H9 (cell line): ENCODE results near the gene ACAP2. TPM values are rescaled to one million over a fixed set of nuclear protein-coding genes. Genes with fewer than 3 reads are reported as not detected.

ENCODE experiments used
- DNase-seq: peaks from one replicate; pipeline ENCODE4 v3.0.0-alpha.2; 2017
- H2AFZ ChIP-seq: one replicate; pipeline ENCODE4 v1.6.1; 2013; ENCODE audit warnings: mild to moderate bottlenecking, low read length, control low read depth, moderate library complexity
- H2AK5ac ChIP-seq: 2 replicates; pipeline ENCODE4 v1.6.1; 2013; ENCODE audit warnings: low read length, control low read depth, mixed read lengths; ENCODE audit not compliant: insufficient read length
- H2BK120ac ChIP-seq: one replicate; pipeline ENCODE4 v1.6.1; 2013; ENCODE audit warnings: low read depth, mild to moderate bottlenecking, low read length, control low read depth, inconsistent platforms; ENCODE audit not compliant: poor library complexity, severe bottlenecking
- H2BK12ac ChIP-seq: 2 replicates; pipeline ENCODE4 v1.6.1; 2013; ENCODE audit warnings: low read length, control low read depth, mixed read lengths, low read depth; ENCODE audit not compliant: insufficient read length
- H2BK15ac ChIP-seq: 2 replicates; pipeline ENCODE4 v1.6.1; 2013; ENCODE audit warnings: low read depth, low read length, control low read depth
- H2BK20ac ChIP-seq: one replicate; pipeline ENCODE4 v1.6.1; 2013; ENCODE audit warnings: low read depth, mild to moderate bottlenecking, low read length, control low read depth, inconsistent platforms; ENCODE audit not compliant: poor library complexity, severe bottlenecking
- H2BK5ac ChIP-seq: 2 replicates; pipeline ENCODE4 v1.6.1; 2013; ENCODE audit warnings: low read length, control low read depth, mixed read lengths; ENCODE audit not compliant: insufficient read length
- H3K14ac ChIP-seq: 2 replicates; pipeline ENCODE4 v1.6.1; 2013; ENCODE audit warnings: low read length, control low read depth; ENCODE audit not compliant: insufficient read depth
- H3K18ac ChIP-seq: 2 replicates; pipeline ENCODE4 v1.6.1; 2013; ENCODE audit warnings: low read depth, mild to moderate bottlenecking, mixed read lengths, low read length, control low read depth; ENCODE audit not compliant: insufficient read length
- H3K23ac ChIP-seq: 2 replicates; pipeline ENCODE4 v1.6.1; 2013; ENCODE audit warnings: low read length, control low read depth, mixed read lengths, low read depth; ENCODE audit not compliant: insufficient read length
- H3K23me2 ChIP-seq: 2 replicates; pipeline ENCODE4 v1.6.1; 2013; ENCODE audit warnings: low read depth, mild to moderate bottlenecking, mixed read lengths, low read length, control low read depth; ENCODE audit not compliant: insufficient read length, poor library complexity, severe bottlenecking
- H3K27ac ChIP-seq: 2 replicates; pipeline ENCODE4 v1.5.1; 2013; ENCODE audit warnings: low read length, control low read depth, mixed read lengths, low read depth; ENCODE audit not compliant: insufficient read length
- H3K27me3 ChIP-seq: 2 replicates; pipeline ENCODE4 v1.6.1; 2013; ENCODE audit warnings: low read length, control low read depth, inconsistent platforms; ENCODE audit not compliant: insufficient read depth
- H3K4ac ChIP-seq: 2 replicates; pipeline ENCODE4 v1.6.1; 2013; ENCODE audit warnings: low read depth, mild to moderate bottlenecking, control low read depth, inconsistent platforms, low read length, moderate library complexity
- H3K4me1 ChIP-seq: 2 replicates; pipeline ENCODE4 v1.6.1; 2013; ENCODE audit warnings: low read length, control low read depth, inconsistent platforms; ENCODE audit not compliant: insufficient read depth
- H3K4me2 ChIP-seq: 2 replicates; pipeline ENCODE4 v1.6.1; 2013; ENCODE audit warnings: low read length, control low read depth, mixed read lengths; ENCODE audit not compliant: insufficient read length, insufficient read depth
- H3K56ac ChIP-seq: 2 replicates; pipeline ENCODE4 v1.6.1; 2013; ENCODE audit warnings: low read depth, mild to moderate bottlenecking, mixed read lengths, low read length, control low read depth; ENCODE audit not compliant: insufficient read length
- H3K79me1 ChIP-seq: 2 replicates; pipeline ENCODE4 v1.6.1; 2013; ENCODE audit warnings: low read depth, mild to moderate bottlenecking, moderate library complexity, low read length, control low read depth, inconsistent platforms; ENCODE audit not compliant: insufficient read depth, poor library complexity, severe bottlenecking
- H3K79me2 ChIP-seq: 2 replicates; pipeline ENCODE4 v1.6.1; 2013; ENCODE audit warnings: low read length, control low read depth, inconsistent platforms; ENCODE audit not compliant: insufficient read depth
- H3K9ac ChIP-seq: 2 replicates; pipeline ENCODE4 v1.6.1; 2013; ENCODE audit warnings: low read length, control low read depth, mixed read lengths; ENCODE audit not compliant: insufficient read length; ENCODE audit errors: extremely low read depth
- H3K9me3 ChIP-seq: one replicate; pipeline ENCODE4 v1.6.1; 2013; ENCODE audit warnings: low read depth, low read length, inconsistent platforms; ENCODE audit not compliant: control insufficient read depth
- H3T11ph ChIP-seq: one replicate; pipeline ENCODE4 v1.6.1; 2013; ENCODE audit warnings: mild to moderate bottlenecking, low read length, control low read depth, inconsistent platforms
- H4K20me1 ChIP-seq: one replicate; pipeline ENCODE4 v1.6.1; 2013; ENCODE audit not compliant: control insufficient read depth, insufficient read length, insufficient read depth
- H4K5ac ChIP-seq: 2 replicates; pipeline ENCODE4 v1.6.1; 2013; ENCODE audit warnings: low read depth, mild to moderate bottlenecking, mixed read lengths, low read length, control low read depth; ENCODE audit not compliant: insufficient read length
- H4K8ac ChIP-seq: replicated peaks from 2 replicates; pipeline ENCODE4 v1.6.1; 2013; ENCODE audit warnings: low read length, control low read depth, mixed read lengths, low read depth; ENCODE audit not compliant: insufficient read length
- H4K91ac ChIP-seq: 2 replicates; pipeline ENCODE4 v1.6.1; 2013; ENCODE audit warnings: low read depth, mild to moderate bottlenecking, moderate library complexity, mixed read lengths, low read length, control low read depth; ENCODE audit not compliant: insufficient read length
- H3K27ac Mint-ChIP-seq, 3 experiments: 2 replicates in 2 of 3; 3 replicates in 1 of 3; pipeline ENCODE4 v1.8.0; 2020 to 2021; ENCODE audit warnings: mixed read lengths in 3 of 3, mild to moderate bottlenecking in 1 of 3, moderate library complexity in 1 of 3
- H3K27me3 Mint-ChIP-seq: 2 replicates; pipeline ENCODE4 v1.8.0; 2021; ENCODE audit warnings: low read depth, mild to moderate bottlenecking, moderate library complexity, mixed read lengths
- H3K36me3 Mint-ChIP-seq, 3 experiments: 2 replicates in 2 of 3; 3 replicates in 1 of 3; pipeline ENCODE4 v1.8.0; 2020 to 2021; ENCODE audit warnings: low read depth in 3 of 3, mixed read lengths in 3 of 3; ENCODE audit not compliant: insufficient read depth in 1 of 3
- H3K4me1 Mint-ChIP-seq, 2 experiments: 2 replicates each; pipeline ENCODE4 v1.8.0; 2020; ENCODE audit warnings: mixed read lengths in 2 of 2
- H3K4me3 Mint-ChIP-seq, 2 experiments: 2 replicates in 1 of 2; 3 replicates in 1 of 2; pipeline ENCODE4 v1.8.0; 2020 to 2021; ENCODE audit warnings: mild to moderate bottlenecking in 2 of 2, mixed read lengths in 2 of 2, moderate library complexity in 1 of 2
- H3K9me3 Mint-ChIP-seq, 2 experiments: 2 replicates in 1 of 2; 3 replicates in 1 of 2; pipeline ENCODE4 v1.8.0; 2020; ENCODE audit warnings: mild to moderate bottlenecking in 2 of 2, mixed read lengths in 2 of 2, moderate library complexity in 1 of 2
- WGBS: extraction: QIAGEN DNeasy Blood & Tissue Kit; methylation state at CpG from one replicate; pipeline ENCODE4 v1.1.7; 2013; ENCODE audit warnings: missing lambda C conversion rate, low lambda C conversion rate, mixed read lengths; ENCODE audit not compliant: insufficient read length; ENCODE audit errors: extremely low coverage; 5-methylcytosine and 5-hydroxymethylcytosine counted together
- total RNA-seq: library from RNA; stranded (reverse); gene quantifications from 2 replicates; pipeline ENCODE4 v1.2.1, GENCODE V29; 2021
- TF ChIP-seq, protein P1 (sequence below): fragments of 200-600 bp; sonication (generic); conservative IDR thresholded peaks from 3 replicates; pipeline ENCODE4 v1.8.0; 2021; ENCODE audit warnings: antibody characterized with exemption, mild to moderate bottlenecking

The ACAP2 gene
- total RNA-seq, 1 experiment from 2014 or later: 30.8 TPM

- Mint-ChIP-seq H3K9me3 (no peaks in the 10 kb centered on the region), H3K27me3 (no peaks in the 10 kb centered on the region), H3K4me1 (peaks cover 42 to 51% of the 10 kb centered on the region in 2 experiments), H3K36me3 (no peaks in the 10 kb centered on the region; a peak in 1 of 7 replicates), H3K4me3 (no peak overlapping the region; a peak in 1 of 5 replicates), H3K27ac (peak overlapping the region in 2 of 3 experiments; percentile 91 to 92; a peak in 5 of 7 replicates)
- no peaks in the 10 kb centered on the region for H3K79me1 ChIP-seq
- H3K4me2 ChIP-seq: no peak overlapping the region
- H3K9me3 ChIP-seq: no peaks in the 10 kb centered on the region
- H3K4me1 ChIP-seq: peaks cover 6% of the 10 kb centered on the region
- H2BK5ac ChIP-seq: no peak overlapping the region
- H3T11ph ChIP-seq: no peak overlapping the region
- H3K14ac ChIP-seq: no peak overlapping the region
- no peak overlapping the region for H3K9ac ChIP-seq
- no peak overlapping the region for H2AFZ ChIP-seq
- no peaks in the 10 kb centered on the region for H3K27me3 ChIP-seq
- no peak overlapping the region for H3K27ac ChIP-seq
- H2BK20ac ChIP-seq: no peak overlapping the region
- no peak overlapping the region for H2BK12ac ChIP-seq
- H3K79me2 ChIP-seq: no peaks in the 10 kb centered on the region
- no peak overlapping the region for H4K91ac ChIP-seq
- no peak overlapping the region for H2BK15ac ChIP-seq
- no peaks in the 10 kb centered on the region for H4K20me1 ChIP-seq
- WGBS: no CpG with 5 or more reads among the region's 2 CpGs
- H4K5ac ChIP-seq: no peak overlapping the region
- no peak overlapping the region for H2BK120ac ChIP-seq
- H3K18ac ChIP-seq: no peak overlapping the region
- H3K56ac ChIP-seq: no peak overlapping the region
- no peak for DNase-seq
- TF ChIP-seq, protein P1, sequence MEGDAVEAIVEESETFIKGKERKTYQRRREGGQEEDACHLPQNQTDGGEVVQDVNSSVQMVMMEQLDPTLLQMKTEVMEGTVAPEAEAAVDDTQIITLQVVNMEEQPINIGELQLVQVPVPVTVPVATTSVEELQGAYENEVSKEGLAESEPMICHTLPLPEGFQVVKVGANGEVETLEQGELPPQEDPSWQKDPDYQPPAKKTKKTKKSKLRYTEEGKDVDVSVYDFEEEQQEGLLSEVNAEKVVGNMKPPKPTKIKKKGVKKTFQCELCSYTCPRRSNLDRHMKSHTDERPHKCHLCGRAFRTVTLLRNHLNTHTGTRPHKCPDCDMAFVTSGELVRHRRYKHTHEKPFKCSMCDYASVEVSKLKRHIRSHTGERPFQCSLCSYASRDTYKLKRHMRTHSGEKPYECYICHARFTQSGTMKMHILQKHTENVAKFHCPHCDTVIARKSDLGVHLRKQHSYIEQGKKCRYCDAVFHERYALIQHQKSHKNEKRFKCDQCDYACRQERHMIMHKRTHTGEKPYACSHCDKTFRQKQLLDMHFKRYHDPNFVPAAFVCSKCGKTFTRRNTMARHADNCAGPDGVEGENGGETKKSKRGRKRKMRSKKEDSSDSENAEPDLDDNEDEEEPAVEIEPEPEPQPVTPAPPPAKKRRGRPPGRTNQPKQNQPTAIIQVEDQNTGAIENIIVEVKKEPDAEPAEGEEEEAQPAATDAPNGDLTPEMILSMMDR: no peak
- H3K4ac ChIP-seq: no peak overlapping the region
- no peak overlapping the region for H4K8ac ChIP-seq
- H3K23ac ChIP-seq: no peak overlapping the region
- no peaks in the 10 kb centered on the region for H3K23me2 ChIP-seq
- no peak overlapping the region for H2AK5ac ChIP-seq
Observed at GRCh38 chr3:195385526-195385925, 57.3 kb downstream of the ACAP2 start.
